ENCODE data around the gene C10orf71.

C10orf71 gene

GRCh38 chr10:49260644-49261296, 38.2 kb upstream of the C10orf71 start:
- H3K27me3 ChIP-seq (replicated peaks; ENCODE audit: control insufficient read depth, insufficient read depth, low read length): no peaks in the 10 kb centered on the region; the same call in 1 of the 2 replicates
- no peak for DNase-seq (ENCODE audit: extremely low read depth, insufficient read length)
- no peak overlapping the region for H3K4me3 ChIP-seq (replicated peaks; ENCODE audit: low read depth, low read length)
- TF ChIP-seq, protein P1, sequence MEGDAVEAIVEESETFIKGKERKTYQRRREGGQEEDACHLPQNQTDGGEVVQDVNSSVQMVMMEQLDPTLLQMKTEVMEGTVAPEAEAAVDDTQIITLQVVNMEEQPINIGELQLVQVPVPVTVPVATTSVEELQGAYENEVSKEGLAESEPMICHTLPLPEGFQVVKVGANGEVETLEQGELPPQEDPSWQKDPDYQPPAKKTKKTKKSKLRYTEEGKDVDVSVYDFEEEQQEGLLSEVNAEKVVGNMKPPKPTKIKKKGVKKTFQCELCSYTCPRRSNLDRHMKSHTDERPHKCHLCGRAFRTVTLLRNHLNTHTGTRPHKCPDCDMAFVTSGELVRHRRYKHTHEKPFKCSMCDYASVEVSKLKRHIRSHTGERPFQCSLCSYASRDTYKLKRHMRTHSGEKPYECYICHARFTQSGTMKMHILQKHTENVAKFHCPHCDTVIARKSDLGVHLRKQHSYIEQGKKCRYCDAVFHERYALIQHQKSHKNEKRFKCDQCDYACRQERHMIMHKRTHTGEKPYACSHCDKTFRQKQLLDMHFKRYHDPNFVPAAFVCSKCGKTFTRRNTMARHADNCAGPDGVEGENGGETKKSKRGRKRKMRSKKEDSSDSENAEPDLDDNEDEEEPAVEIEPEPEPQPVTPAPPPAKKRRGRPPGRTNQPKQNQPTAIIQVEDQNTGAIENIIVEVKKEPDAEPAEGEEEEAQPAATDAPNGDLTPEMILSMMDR (IDR thresholded peaks at IDR 0.05; ENCODE audit: insufficient read depth, low read length, poor library complexity, severe bottlenecking): no peak
- no peaks in the 10 kb centered on the region for H3K36me3 ChIP-seq (ENCODE audit: control insufficient read depth, insufficient read depth, low read length)

DNA sequence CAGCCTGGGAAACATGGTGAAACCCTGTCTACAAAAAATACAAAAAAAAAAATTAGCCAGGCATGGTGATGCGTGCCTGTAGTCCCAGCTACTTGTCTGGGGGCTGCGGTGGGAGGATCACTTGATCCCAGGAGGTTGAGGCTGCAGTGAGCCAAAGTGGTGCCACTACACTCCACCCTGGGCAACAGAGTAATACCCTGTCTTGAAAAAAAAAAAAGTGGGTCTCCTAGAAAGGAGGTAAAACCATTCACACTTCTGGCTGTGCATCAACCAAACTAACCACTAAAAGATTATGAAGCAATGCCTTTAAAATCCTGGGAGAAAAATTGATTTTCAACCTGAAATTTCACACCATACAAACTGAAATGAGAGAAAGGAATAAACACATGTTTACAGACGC, 35.4 kb upstream of the C10orf71 start:
- DNase-seq (ENCODE audit: extremely low read depth, insufficient read length): no peak
- no peak overlapping the region for H3K4me3 ChIP-seq (replicated peaks; ENCODE audit: low read depth, low read length)

DNA sequence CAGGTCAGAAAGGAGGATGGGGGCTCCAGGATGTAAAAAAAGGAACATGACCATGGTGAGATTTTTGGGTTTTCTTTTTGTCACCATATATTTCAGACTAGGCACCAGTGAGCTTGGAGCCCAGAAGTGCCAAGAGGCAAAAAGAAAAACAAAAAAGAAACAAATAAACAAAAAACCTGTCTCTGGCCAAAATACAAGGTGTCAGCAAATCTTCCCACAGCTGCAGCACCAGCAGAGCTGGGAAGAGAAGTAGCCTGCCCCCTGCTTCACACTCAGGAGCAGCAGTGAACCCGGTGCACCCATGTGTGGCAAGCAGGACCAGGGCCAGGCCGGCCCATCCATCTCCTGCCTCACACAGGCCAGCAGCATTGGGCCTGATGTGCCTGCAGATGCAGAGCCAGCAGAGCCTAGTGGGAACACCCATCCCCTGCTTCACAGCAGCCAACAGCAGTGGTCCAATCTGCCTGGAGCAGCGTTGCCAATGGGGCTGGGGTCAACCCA, 34.7 kb upstream of the C10orf71 start:
- Histone ChIP-seq H3K4me3 (replicated peaks; ENCODE audit: low read depth, low read length) (no peak overlapping the region), H3K36me3 (ENCODE audit: control insufficient read depth, insufficient read depth, low read length) (no peaks in the 10 kb centered on the region), H3K27me3 (replicated peaks; ENCODE audit: control insufficient read depth, insufficient read depth, low read length) (no peaks in the 10 kb centered on the region; the same call in 1 of the 2 replicates)
- TF ChIP-seq, protein P1 (IDR thresholded peaks at IDR 0.05; ENCODE audit: insufficient read depth, low read length, poor library complexity, severe bottlenecking): no peak
- no peak for DNase-seq (ENCODE audit: extremely low read depth, insufficient read length)

More for the DNA sequence above, 35.4 kb upstream of the C10orf71 start:
- no peaks in the 10 kb centered on the region for H3K36me3 ChIP-seq (ENCODE audit: control insufficient read depth, insufficient read depth, low read length)
- TF ChIP-seq, protein P1 (IDR thresholded peaks at IDR 0.05; ENCODE audit: insufficient read depth, low read length, poor library complexity, severe bottlenecking): no peak
- no peaks in the 10 kb centered on the region; the same call in 1 of the 2 replicates for H3K27me3 ChIP-seq (replicated peaks; ENCODE audit: control insufficient read depth, insufficient read depth, low read length)

DNA sequence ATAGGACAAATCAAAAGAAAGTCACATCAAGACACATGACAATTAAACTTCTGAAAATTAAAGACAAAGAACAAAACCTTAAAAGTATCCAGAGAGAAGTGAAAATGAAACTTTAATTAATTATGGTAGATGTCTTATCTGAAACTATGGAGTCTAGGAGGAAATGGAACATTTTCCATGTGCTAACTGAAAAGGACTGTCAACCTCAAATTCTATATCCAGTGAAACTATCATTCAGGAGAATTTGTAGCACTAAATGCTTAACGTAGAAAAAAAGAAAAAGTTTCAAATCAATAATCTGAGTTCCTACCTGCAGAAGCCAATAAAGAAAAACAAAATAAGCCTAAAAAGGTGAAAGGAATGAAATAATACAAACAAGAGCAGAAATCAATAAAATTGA, 33.1 kb upstream of the C10orf71 start:
- TF ChIP-seq, protein P1 (IDR thresholded peaks at IDR 0.05; ENCODE audit: insufficient read depth, low read length, poor library complexity, severe bottlenecking): no peak
- no peak for DNase-seq (ENCODE audit: extremely low read depth, insufficient read length)
- Histone ChIP-seq H3K36me3 (ENCODE audit: control insufficient read depth, insufficient read depth, low read length) (no peaks in the 10 kb centered on the region), H3K4me3 (replicated peaks; ENCODE audit: low read depth, low read length) (no peak overlapping the region), H3K27me3 (replicated peaks; ENCODE audit: control insufficient read depth, insufficient read depth, low read length) (no peaks in the 10 kb centered on the region)

- DNase-seq (ENCODE audit: extremely low read depth, insufficient read length): no peak
Observed at GRCh38 chr10:49268185-49268584, 30.8 kb upstream of the C10orf71 start.

More at GRCh38 chr10:49268185-49268584, 30.8 kb upstream of the C10orf71 start:
- TF ChIP-seq, protein P1 (IDR thresholded peaks at IDR 0.05; ENCODE audit: insufficient read depth, low read length, poor library complexity, severe bottlenecking): peak; percentile 22
- Histone ChIP-seq H3K27me3 (replicated peaks; ENCODE audit: control insufficient read depth, insufficient read depth, low read length) (no peaks in the 10 kb centered on the region; the same call in 1 of the 2 replicates), H3K4me3 (replicated peaks; ENCODE audit: low read depth, low read length) (no peak overlapping the region), H3K36me3 (ENCODE audit: control insufficient read depth, insufficient read depth, low read length) (no peaks in the 10 kb centered on the region)

All from GM06990 (cell line).